Measurements from ENCODE around the gene TMEM117. TPM values are rescaled to one million over a fixed set of nuclear protein-coding genes. Genes with fewer than 3 reads are reported as not detected.

TMEM117 gene
- total RNA-seq, 1 donor from 2014 or later: 8.5 TPM

- no peak for DNase-seq (ENCODE audit: extremely low read depth, low read depth, low spot score)
Measured at GRCh38 chr12:44076871-44077270, 241.0 kb downstream of the TMEM117 start.

DNA sequence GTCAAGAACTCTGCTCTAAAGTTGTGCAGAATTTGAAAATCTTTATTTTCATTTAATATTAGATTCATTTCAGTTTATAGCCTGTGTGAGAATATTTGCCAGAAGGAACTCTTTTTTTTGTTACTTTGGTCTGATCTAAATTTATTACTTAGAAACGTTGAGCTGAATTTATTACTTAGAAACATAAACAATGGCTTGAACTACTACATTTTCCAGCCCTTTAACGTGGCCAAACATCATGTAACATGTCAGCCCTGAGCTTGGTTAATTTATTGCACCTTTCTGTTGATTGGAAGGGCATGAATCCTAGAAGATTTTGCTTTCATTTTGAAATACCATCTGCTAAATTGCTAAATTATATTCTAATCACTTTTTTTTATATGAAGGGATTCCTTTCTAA, 241.4 kb downstream of the TMEM117 start:
- DNase-seq (ENCODE audit: extremely low read depth, low read depth, low spot score): no peak

GRCh38 chr12:44078273-44078672, 242.4 kb downstream of the TMEM117 start:
- DNase-seq (ENCODE audit: extremely low read depth, low read depth, low spot score): no peak

- DNase-seq (ENCODE audit: extremely low read depth, low read depth, low spot score): no peak
Measured at GRCh38 chr12:44088647-44089046, 252.8 kb downstream of the TMEM117 start.

DNA sequence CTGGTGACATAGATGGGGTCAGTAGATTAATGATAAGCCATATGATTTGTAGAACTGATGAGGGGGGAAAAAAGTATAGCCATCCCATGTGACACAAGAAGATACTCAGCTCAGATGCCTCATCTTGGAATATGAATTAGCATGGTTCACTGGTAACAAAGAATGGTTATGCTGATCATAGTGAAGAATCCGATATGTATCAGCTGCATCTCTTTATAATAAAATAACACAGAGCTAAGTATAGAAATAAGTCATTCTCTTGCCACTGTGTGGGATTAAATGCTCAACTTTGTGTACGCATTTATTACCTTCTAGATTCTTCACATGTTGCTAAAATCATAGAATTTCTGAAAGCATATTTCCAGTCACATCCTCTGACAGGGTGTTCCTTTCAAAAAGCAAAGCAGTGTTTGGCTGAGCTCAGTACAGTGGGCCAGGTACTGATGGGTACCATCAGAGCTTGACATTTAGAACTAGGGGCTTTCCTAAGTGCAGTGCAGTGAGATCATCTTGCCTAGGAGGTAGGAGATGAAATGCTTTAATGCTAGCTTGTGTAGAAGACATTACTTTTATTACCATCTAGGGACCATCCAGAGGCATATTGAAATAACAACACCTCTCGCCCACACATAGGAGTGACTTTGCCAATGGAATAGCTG, 256.2 kb downstream of the TMEM117 start:
- no peak for DNase-seq (ENCODE audit: extremely low read depth, low read depth, low spot score)

GRCh38 chr12:44098786-44099185, 262.9 kb downstream of the TMEM117 start:
- no peak for DNase-seq (ENCODE audit: extremely low read depth, low read depth, low spot score)

DNA sequence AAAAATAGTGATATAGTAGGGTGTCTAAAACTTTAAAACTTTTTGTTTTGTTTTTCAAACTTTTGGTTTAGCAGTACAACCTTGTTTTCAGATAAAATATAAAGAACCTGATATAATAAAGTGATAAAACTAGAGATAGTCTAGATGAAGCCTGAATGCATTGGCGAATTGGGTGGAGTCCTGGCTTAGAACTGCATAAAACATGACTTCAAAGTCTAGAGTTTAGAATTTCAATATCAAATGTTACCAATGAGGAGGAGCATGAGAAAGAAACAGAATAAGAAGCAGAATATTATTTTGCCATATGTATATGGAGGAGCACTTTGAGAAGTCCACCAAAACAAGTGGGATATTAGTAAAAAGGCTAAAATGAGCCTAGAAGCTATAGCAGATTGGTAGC, 263.6 kb downstream of the TMEM117 start:
- DNase-seq (ENCODE audit: extremely low read depth, low read depth, low spot score): no peak

GRCh38 chr12:44100264-44100663, 264.4 kb downstream of the TMEM117 start:
- no peak for DNase-seq (ENCODE audit: extremely low read depth, low read depth, low spot score)

DNA sequence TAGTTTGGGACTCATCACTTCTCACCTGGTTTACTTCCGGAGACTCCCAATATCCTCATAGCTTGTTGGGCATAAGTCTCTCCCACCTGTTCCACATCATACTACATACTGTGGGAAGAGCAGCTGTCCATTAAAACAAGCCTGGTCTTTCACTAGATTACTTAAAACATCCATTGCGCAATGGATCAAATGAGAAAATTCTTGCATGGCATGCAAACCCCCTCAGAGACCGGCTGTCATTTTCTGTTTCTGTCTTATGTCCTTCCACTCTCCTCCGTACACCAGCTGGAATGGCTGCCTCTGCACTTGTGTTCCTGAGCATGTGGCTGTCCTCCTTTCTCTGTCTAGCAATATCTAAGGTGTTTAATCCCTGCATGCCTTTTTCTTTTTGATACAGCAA, 265.6 kb downstream of the TMEM117 start:
- DNase-seq (ENCODE audit: extremely low read depth, low read depth, low spot score): no peak

GRCh38 chr12:44114906-44115305, 279.0 kb downstream of the TMEM117 start:
- DNase-seq (ENCODE audit: extremely low read depth, low read depth, low spot score): no peak

DNA sequence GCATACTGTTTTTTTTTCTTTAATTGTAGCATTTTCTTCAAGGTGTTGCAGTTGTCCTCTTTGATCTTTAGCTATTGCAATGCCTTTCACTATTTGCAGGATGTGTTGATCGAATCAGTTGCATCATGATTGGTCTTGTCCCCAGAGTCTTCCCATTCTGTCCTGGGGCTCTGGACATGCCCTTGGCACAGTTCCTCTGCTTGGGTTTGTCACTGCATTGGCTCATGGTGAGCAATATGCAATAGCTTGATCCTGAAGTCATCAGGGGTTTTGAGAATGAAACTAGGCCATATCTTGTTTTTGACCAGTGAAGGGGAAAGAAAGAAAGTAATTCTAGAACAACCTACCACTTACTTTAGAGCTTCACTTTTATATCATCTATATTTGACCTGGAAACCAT, 281.5 kb downstream of the TMEM117 start:
- no peak for DNase-seq (ENCODE audit: extremely low read depth, low read depth, low spot score)

DNA sequence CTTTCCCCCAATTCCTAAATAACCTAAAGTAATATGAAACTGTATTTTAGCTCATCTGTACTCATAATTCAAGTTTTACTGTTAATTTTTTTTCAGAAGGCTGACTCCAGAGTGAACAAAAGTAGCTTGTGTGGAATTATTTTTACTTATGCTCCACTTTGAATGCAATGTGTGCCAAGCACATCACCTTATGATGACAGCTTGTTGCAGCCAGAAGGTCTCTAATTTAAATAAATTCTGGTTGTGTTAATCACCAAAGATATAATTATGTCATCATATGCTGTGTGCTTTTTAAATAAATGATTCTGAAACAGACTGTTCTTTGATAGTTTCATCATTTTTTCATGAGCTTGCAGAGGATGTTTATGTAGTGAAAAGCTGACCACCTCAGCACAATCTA, 283.1 kb downstream of the TMEM117 start:
- DNase-seq (ENCODE audit: extremely low read depth, low read depth, low spot score): no peak

DNA sequence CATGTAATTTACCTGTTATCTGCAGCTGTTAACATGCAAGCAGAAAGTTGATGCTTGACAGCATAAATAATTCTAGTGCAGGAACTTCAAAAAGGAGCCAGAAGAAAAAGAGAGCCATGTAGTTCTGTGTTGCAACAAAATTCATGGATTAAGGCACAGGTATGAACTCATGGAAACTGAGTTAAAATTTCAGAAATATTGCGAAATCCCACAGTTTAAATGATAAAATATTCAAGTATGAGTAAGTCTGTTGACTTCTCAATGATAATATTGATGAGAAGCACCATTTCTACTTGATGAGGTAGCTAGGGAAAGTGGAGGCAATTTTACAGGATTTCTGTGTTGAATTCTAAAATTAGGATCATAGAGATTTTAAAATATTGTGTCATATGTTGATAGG, 290.9 kb downstream of the TMEM117 start:
- no peak for DNase-seq (ENCODE audit: extremely low read depth, low read depth, low spot score)

- no peak for DNase-seq (ENCODE audit: extremely low read depth, low read depth, low spot score)
Measured at GRCh38 chr12:44127966-44128710, 292.3 kb downstream of the TMEM117 start.

GRCh38 chr12:44143175-44143574, 307.3 kb downstream of the TMEM117 start:
- DNase-seq (ENCODE audit: extremely low read depth, low read depth, low spot score): no peak

GRCh38 chr12:44148936-44149335, 313.1 kb downstream of the TMEM117 start:
- no peak for DNase-seq (ENCODE audit: extremely low read depth, low read depth, low spot score)

DNA sequence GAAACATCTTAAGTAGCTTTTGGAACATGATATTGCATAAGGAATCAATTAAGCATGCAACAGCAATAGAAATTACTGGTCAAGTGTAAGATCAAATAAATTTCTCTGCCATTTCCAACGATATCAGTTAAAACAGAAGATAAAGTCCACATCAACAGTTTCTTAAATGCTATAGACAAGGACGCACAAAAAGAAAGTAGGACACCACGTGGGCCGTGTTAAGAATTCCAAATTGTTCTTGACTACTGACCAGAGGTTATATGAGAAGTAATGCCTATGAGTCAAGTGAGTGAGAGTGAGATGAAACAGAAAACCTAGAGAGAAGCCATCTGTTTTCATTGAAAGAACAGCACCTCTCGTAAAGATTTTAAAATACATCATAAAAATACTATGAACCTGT, 318.2 kb downstream of the TMEM117 start:
- no peak for DNase-seq (ENCODE audit: extremely low read depth, low read depth, low spot score)

DNA sequence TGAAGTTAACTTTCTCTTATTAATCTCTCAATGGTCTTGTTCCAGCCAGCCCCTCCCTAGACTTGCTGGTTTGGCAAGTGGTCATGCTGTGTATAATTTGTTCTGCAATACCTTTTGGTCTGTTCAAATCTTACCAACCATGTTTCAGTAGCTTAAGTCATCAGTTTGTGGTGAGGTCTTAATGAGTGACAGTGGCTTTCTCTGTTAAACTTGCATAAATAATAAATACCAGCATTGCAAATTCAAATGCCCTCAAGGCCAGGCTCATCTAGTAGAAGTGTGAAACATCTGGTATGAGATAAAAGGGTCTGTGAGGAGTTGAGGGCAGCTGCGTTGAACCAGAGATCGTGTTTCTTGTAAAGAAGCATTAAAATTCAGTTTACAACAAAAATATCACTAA, 319.5 kb downstream of the TMEM117 start:
- no peak for DNase-seq (ENCODE audit: extremely low read depth, low read depth, low spot score)

DNA sequence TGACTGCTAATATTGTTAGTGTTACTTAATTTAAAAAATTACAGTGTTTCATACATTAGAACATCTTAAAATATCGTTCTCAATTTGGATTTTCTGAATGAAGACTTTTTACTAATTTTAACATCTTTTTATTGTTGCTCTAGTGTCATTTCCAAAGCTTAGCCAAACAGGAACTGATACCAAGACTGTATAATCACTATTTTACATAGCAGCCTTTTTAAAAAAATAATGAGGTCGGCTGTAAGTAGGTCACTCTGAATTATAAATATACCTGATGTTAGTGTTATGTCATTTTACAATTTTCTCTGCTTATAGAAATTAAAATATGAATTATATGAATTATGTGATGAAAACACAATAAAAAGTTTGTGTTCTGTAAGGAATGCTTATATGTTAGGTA, 321.5 kb downstream of the TMEM117 start:
- no peak for DNase-seq (ENCODE audit: extremely low read depth, low read depth, low spot score)

- no peak for DNase-seq (ENCODE audit: extremely low read depth, low read depth, low spot score)
Measured at GRCh38 chr12:44158746-44159145, 322.9 kb downstream of the TMEM117 start.

DNA sequence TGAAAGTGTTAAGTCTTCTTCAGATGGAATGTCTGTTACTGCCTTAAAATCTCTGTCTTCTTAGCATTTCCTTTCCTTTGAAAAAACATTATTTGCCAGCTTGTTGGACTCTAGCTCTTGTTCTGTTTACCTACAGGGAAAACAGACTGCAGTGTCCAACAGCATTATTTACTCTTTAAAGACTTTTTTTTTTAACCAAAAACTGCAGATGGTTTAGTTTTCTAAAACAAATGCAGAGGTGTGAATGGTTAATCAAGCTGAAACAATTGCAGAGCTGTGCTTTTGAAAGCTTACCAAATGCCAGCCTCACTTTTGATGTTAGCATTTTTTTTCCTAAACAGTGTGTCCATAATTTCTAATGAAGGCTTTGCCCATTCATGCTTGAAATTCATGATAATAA, 323.3 kb downstream of the TMEM117 start:
- DNase-seq (ENCODE audit: extremely low read depth, low read depth, low spot score): no peak

GRCh38 chr12:44159862-44160261, 324.0 kb downstream of the TMEM117 start:
- DNase-seq (ENCODE audit: extremely low read depth, low read depth, low spot score): no peak

DNA sequence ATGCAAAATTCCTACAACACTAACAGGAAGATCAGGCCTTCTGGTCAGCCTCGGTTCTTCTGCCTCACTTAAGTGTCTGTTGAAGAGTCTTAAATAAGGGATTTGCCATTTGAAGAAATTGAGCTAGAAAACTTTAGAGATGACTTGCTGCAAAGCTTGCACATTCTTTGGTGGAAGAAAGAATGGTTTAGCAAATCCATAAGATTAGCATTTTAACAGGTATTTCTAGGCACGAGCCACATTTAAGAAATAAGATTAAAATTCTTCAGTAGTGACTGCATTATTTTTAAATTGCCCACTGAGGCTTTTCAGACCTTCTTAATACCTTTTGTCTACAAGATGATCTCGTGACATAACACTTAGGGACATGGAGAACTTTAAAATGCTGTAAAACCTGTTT, 327.1 kb downstream of the TMEM117 start:
- no peak for DNase-seq (ENCODE audit: extremely low read depth, low read depth, low spot score)

Measured in glomerular endothelial cell (primary cell).